PC-9 (cell line): ENCODE results near the gene TEAD3. TPM values are rescaled to one million over a fixed set of nuclear protein-coding genes. Genes with fewer than 3 reads are reported as not detected.

Experiments
- BruUV-seq: library from RNA; stranded (reverse); fragments of 400-500 nt; replicated peaks from 2 replicates; lab custom pipeline; 2021; lab: Mats Ljungman, UMichigan
- CTCF ChIA-PET: fragments of 300-600 bp; sonication (Branson Sonifier 250); formaldehyde crosslinking; loops from one replicate; lab custom pipeline; 2022; ENCODE audit warnings: antibody characterized with exemption; lab: Charles Lee
- POLR2A ChIA-PET: fragments of 300-600 bp; sonication (Branson Sonifier 250); formaldehyde crosslinking; loops from one replicate; lab custom pipeline; 2022; ENCODE audit warnings: antibody characterized with exemption; ENCODE audit not compliant: unreplicated experiment; lab: Charles Lee
- DNase-seq, 2 experiments: peaks; one replicate each; pipeline versions ENCODE4 v3.0.0 to v3.0.0-alpha.2; 2015 to 2022; ENCODE audit warnings: mixed read lengths in 1 of 2
- H2AFZ ChIP-seq: fragments of 200-600 bp; sonication (generic); 2 replicates; pipeline ENCODE4 v1.8.1; 2017; ENCODE audit warnings: antibody characterized with exemption
- H3F3A ChIP-seq: fragments of 200-600 bp; sonication (generic); 2 replicates; pipeline ENCODE4 v1.8.1; 2017; ENCODE audit warnings: antibody characterized with exemption, mild to moderate bottlenecking, low read depth; ENCODE audit not compliant: insufficient read depth
- H3K27ac ChIP-seq: fragments of 200-600 bp; sonication (generic); 2 replicates; pipeline ENCODE4 v1.6.1; 2016; ENCODE audit warnings: mixed run types
- H3K27me3 ChIP-seq: fragments of 200-600 bp; sonication (generic); 2 replicates; pipeline ENCODE4 v1.6.1; 2016; ENCODE audit warnings: low read depth, mixed run types; ENCODE audit not compliant: insufficient read depth
- H3K36me3 ChIP-seq: fragments of 200-600 bp; sonication (generic); 2 replicates; pipeline ENCODE4 v1.6.1; 2016; ENCODE audit warnings: low read depth, mixed run types
- H3K4me1 ChIP-seq: fragments of 200-600 bp; sonication (generic); replicated peaks from 2 replicates; pipeline ENCODE4 v1.6.1; 2016; ENCODE audit warnings: mixed run types; ENCODE audit not compliant: insufficient read depth
- H3K4me2 ChIP-seq: fragments of 200-600 bp; sonication (generic); 2 replicates; pipeline ENCODE4 v1.6.1; 2017; ENCODE audit warnings: mixed run types
- H3K4me3 ChIP-seq: fragments of 200-600 bp; sonication (generic); 2 replicates; pipeline ENCODE4 v1.6.1; 2016; ENCODE audit warnings: mixed run types
- H3K79me2 ChIP-seq: fragments of 200-600 bp; sonication (generic); 2 replicates; pipeline ENCODE4 v1.6.1; 2017; ENCODE audit warnings: low read depth, mixed run types
- H3K9me2 ChIP-seq: fragments of 200-600 bp; sonication (generic); 2 replicates; pipeline ENCODE4 v1.8.1; 2017; ENCODE audit warnings: mild to moderate bottlenecking; ENCODE audit not compliant: insufficient read depth
- H3K9me3 ChIP-seq: fragments of 200-600 bp; sonication (generic); 2 replicates; pipeline ENCODE4 v1.8.1; 2016; ENCODE audit warnings: low read depth; ENCODE audit not compliant: insufficient read depth
- H4K20me1 ChIP-seq: fragments of 200-600 bp; sonication (generic); 2 replicates; pipeline ENCODE4 v1.8.1; 2017; ENCODE audit not compliant: insufficient read depth
- CTCF ChIP-seq: fragments of 200-600 bp; sonication (generic); conservative IDR thresholded peaks from 2 replicates; pipeline ENCODE4 v1.6.1; 2017; ENCODE audit warnings: mixed run types, antibody characterized with exemption, mild to moderate bottlenecking, moderate library complexity
- EZH2 ChIP-seq: fragments of 200-600 bp; sonication (generic); IDR thresholded peaks from 2 replicates; pipeline ENCODE4 v1.8.0; 2017; ENCODE audit warnings: antibody characterized with exemption, low read depth
- intact Hi-C: fragments of 100-400 bp; cut with micrococcal nuclease; formaldehyde crosslinking; loops from one replicate; pipeline ENCODE4 v1.10.0; 2022; ENCODE audit not compliant: unreplicated experiment
- total RNA-seq: library from RNA; stranded (reverse); gene quantifications from 2 replicates; pipeline ENCODE4 v1.2.3, GENCODE V29; 2021

TEAD3 gene
- total RNA-seq, 1 experiment from 2014 or later, result 40.1 TPM

- no peaks in the 10 kb centered on the region for H3K36me3 ChIP-seq
- 0 out of 2 replicates have a peak, but pooled peaks cover 8% of the 10 kb centered on the region for H3K4me1 ChIP-seq
- H3K9me2 ChIP-seq, result no peaks in the 10 kb centered on the region
- H4K20me1 ChIP-seq, result no peaks in the 10 kb centered on the region
- peaks cover 4% of the 10 kb centered on the region; the same call in 1 of the 2 replicates for H3F3A ChIP-seq
- BruUV-seq, result no TSS peak
- no peaks in the 10 kb centered on the region for H3K9me3 ChIP-seq
- H3K4me3 ChIP-seq, result no peak overlapping the region
- H3K4me2 ChIP-seq, result no peak overlapping the region
- POLR2A ChIA-PET, result no interaction called here
- DNase-seq, result no peak
- H2AFZ ChIP-seq, result no peak overlapping the region
- TF ChIP-seq CTCF (no peak), EZH2 (no peak)
- H3K27me3 ChIP-seq, result no peaks in the 10 kb centered on the region
- no peaks in the 10 kb centered on the region for H3K79me2 ChIP-seq
- no peak overlapping the region for H3K27ac ChIP-seq
- CTCF ChIA-PET, result interaction anchor here (0.6 kb wide), 2 partner anchors 25 to 212 kb away, joined by 3 to 9 read pairs; no protein-coding TSS in a partner anchor
- intact Hi-C loops, result loop anchor here (5.0 to 10.0 kb wide), 2 partner anchors 58 to 570 kb away; no protein-coding TSS in a partner anchor
Measured at GRCh38 chr6:35524380-35525020, 27.6 kb upstream of the TEAD3 start.

GRCh38 chr6:35522660-35523658, 26.1 kb upstream of the TEAD3 start:
- Histone ChIP-seq H3K9me3 (no peaks in the 10 kb centered on the region), H4K20me1 (no peaks in the 10 kb centered on the region), H3K9me2 (no peaks in the 10 kb centered on the region), H2AFZ (no peak overlapping the region), H3K4me1 (0 out of 2 replicates have a peak, but pooled peaks cover 12% of the 10 kb centered on the region), H3K4me3 (no peak overlapping the region), H3K79me2 (no peaks in the 10 kb centered on the region), H3K27me3 (no peaks in the 10 kb centered on the region), H3K36me3 (no peaks in the 10 kb centered on the region), H3K27ac (no peak overlapping the region), H3K4me2 (peak overlapping the region; percentile 75), H3F3A (peaks cover 4% of the 10 kb centered on the region; the same call in 1 of the 2 replicates)
- DNase-seq, result peak; percentile 45 to 69
- no peak for TF ChIP-seq EZH2
- peak; percentile 96 for TF ChIP-seq CTCF
- ChIA-PET POLR2A (no interaction called here), CTCF (interaction anchor here (0.6 to 1.4 kb wide), 20 partner anchors 13 to 1204 kb away, joined by 3 to 19 read pairs (median 4); partner anchors contain the start of genes ARMC12, MAPK14 and RPL10A)
- intact Hi-C loops, result loop anchor here (1.0 to 10.0 kb wide), 3 partner anchors 59 to 572 kb away; partner anchors contain the start of gene ARMC12
- no TSS peak for BruUV-seq

- Histone ChIP-seq H3K36me3 (no peaks in the 10 kb centered on the region), H3K9me2 (no peaks in the 10 kb centered on the region), H3K27ac (no peak overlapping the region), H4K20me1 (no peaks in the 10 kb centered on the region), H3K27me3 (no peaks in the 10 kb centered on the region), H3K9me3 (no peaks in the 10 kb centered on the region), H3K4me3 (no peak overlapping the region), H2AFZ (no peak overlapping the region), H3F3A (peaks cover 4% of the 10 kb centered on the region; the same call in 1 of the 2 replicates), H3K4me1 (0 out of 2 replicates have a peak, but pooled peaks cover 12% of the 10 kb centered on the region), H3K4me2 (no peak overlapping the region), H3K79me2 (no peaks in the 10 kb centered on the region)
- DNase-seq, result no peak
- BruUV-seq, result no TSS peak
- TF ChIP-seq CTCF (no peak), EZH2 (no peak)
- ChIA-PET POLR2A (interaction anchor here (0.6 kb wide), 1 partner anchor 21 kb away, joined by 4 read pairs; no protein-coding TSS in a partner anchor), CTCF (interaction anchor here (0.6 to 1.4 kb wide), 17 partner anchors 20 to 1203 kb away, joined by 3 to 19 read pairs (median 5); partner anchors contain the start of genes ARMC12, MAPK14 and RPL10A)
- intact Hi-C loops, result loop anchor here (5.0 to 10.0 kb wide), 2 partner anchors 60 to 573 kb away; no protein-coding TSS in a partner anchor
Measured at GRCh38 chr6:35522151-35522550, 25.3 kb upstream of the TEAD3 start.
